ENCODE data around the gene GAB1. TPM values are rescaled to one million over a fixed set of nuclear protein-coding genes. Genes with fewer than 3 reads are reported as not detected.

Gene GAB1
- polyA plus RNA-seq, 2 donors = 7.8 to 10.0 TPM

DNA sequence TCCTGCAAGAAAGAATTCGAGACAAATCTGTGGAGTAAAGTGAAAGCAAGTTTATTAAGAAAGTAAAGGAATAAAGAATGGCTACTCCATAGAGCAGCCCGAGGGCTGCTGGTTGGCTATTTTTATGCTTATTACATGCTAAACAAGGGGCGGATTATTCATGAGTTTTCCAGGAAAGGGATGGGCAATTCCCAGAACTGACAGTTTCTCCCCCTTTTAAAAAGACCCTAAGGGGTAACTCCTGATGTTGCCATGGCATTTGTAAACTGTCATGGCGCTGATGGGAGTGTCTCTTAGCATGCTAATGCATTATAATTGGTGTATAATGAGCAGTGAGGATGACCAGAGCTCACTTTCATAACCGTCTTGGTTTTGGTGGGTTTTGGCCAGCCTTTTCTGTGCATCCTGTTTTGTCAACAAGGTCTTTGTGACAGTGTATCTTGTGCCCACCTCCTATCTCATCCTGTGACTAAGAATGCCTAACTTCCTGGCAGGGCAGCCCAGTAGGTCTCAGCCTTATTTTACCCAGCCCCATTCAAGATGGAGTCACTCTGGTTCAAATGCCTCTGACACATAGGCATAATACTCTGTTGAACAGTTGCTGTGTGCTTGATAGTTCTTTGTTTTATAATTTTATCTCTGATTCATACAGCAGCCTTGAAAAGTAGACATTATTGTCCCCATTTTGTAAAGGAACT, 25.8 kb downstream of the GAB1 start:
- Histone ChIP-seq H3K9me3 (ENCODE audit: control insufficient read depth in 2 of 2, insufficient read depth in 1 of 2, low read depth in 1 of 2, low read length in 1 of 2) (no peaks in the 10 kb centered on the region), H3K36me3 (ENCODE audit: control insufficient read depth in 2 of 2, insufficient read depth in 2 of 2, low read length in 1 of 2) (no peaks in the 10 kb centered on the region), H3K27me3 (ENCODE audit: control insufficient read depth in 1 of 2, insufficient read depth in 2 of 2, low read length in 2 of 2) (no peaks in the 10 kb centered on the region), H3K4me3 (ENCODE audit: low read depth in 1 of 2, low read length in 2 of 2) (no peak overlapping the region), H3K27ac (ENCODE audit: low read depth in 2 of 2, low read length in 1 of 2) (no peak overlapping the region), H3K4me1 (ENCODE audit: control insufficient read depth in 2 of 2, insufficient read depth in 2 of 2, low read length in 1 of 2) (peaks cover 2 to 4% of the 10 kb centered on the region in 2 donors)
- 82 to 89% methylated on average over 5 of the region's 5 CpGs for WGBS, 2 donors

GRCh38 chr4:143363332-143363731, 26.7 kb downstream of the GAB1 start:
- H3K4me3 ChIP-seq (ENCODE audit: low read depth in 1 of 2, low read length in 2 of 2) = no peak overlapping the region
- no peaks in the 10 kb centered on the region for H3K36me3 ChIP-seq (ENCODE audit: control insufficient read depth in 2 of 2, insufficient read depth in 2 of 2, low read length in 1 of 2)
- WGBS, 2 donors = 98% methylated on average over 3 of the region's 3 CpGs
- peaks cover 2 to 4% of the 10 kb centered on the region in 2 donors for H3K4me1 ChIP-seq (ENCODE audit: control insufficient read depth in 2 of 2, insufficient read depth in 2 of 2, low read length in 1 of 2)
- H3K27me3 ChIP-seq (ENCODE audit: control insufficient read depth in 1 of 2, insufficient read depth in 2 of 2, low read length in 2 of 2) = no peaks in the 10 kb centered on the region
- H3K9me3 ChIP-seq (ENCODE audit: control insufficient read depth in 2 of 2, insufficient read depth in 1 of 2, low read depth in 1 of 2, low read length in 1 of 2) = no peaks in the 10 kb centered on the region
- H3K27ac ChIP-seq (ENCODE audit: low read depth in 2 of 2, low read length in 1 of 2) = no peak overlapping the region

DNA sequence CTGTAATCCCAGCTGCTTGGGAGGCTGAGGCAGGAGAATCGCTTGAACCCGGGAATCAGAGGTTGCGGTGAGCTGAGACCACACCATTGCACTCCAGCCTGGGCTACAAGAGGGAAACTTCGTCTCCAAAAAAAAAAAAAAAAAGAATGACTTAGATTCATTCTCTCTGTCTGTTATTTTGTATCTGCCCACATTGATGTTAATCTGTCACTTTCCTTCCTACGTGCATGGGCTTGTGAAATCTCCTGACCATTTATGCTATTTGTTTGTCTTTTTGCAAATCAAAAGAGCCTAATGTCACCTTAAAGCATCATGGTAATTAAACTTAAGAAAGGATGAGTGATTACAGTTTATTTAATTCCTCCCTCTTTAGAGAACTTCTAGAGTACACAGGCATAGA, 27.4 kb downstream of the GAB1 start:
- H3K4me3 ChIP-seq (ENCODE audit: low read depth in 1 of 2, low read length in 2 of 2) = no peak overlapping the region
- H3K27me3 ChIP-seq (ENCODE audit: control insufficient read depth in 1 of 2, insufficient read depth in 2 of 2, low read length in 2 of 2) = no peaks in the 10 kb centered on the region
- no peaks in the 10 kb centered on the region for H3K36me3 ChIP-seq (ENCODE audit: control insufficient read depth in 2 of 2, insufficient read depth in 2 of 2, low read length in 1 of 2)
- 73 to 84% methylated on average over 5 of the region's 5 CpGs for WGBS, 2 donors
- no peak overlapping the region for H3K27ac ChIP-seq (ENCODE audit: low read depth in 2 of 2, low read length in 1 of 2)
- peaks cover 2 to 4% of the 10 kb centered on the region in 2 donors for H3K4me1 ChIP-seq (ENCODE audit: control insufficient read depth in 2 of 2, insufficient read depth in 2 of 2, low read length in 1 of 2)
- H3K9me3 ChIP-seq (ENCODE audit: control insufficient read depth in 2 of 2, insufficient read depth in 1 of 2, low read depth in 1 of 2, low read length in 1 of 2) = no peaks in the 10 kb centered on the region

GRCh38 chr4:143367863-143368262, 31.2 kb downstream of the GAB1 start:
- no peak overlapping the region for H3K4me3 ChIP-seq (ENCODE audit: low read depth in 1 of 2, low read length in 2 of 2)
- H3K36me3 ChIP-seq (ENCODE audit: control insufficient read depth in 2 of 2, insufficient read depth in 2 of 2, low read length in 1 of 2) = no peaks in the 10 kb centered on the region
- H3K9me3 ChIP-seq (ENCODE audit: control insufficient read depth in 2 of 2, insufficient read depth in 1 of 2, low read depth in 1 of 2, low read length in 1 of 2) = no peaks in the 10 kb centered on the region
- peaks cover 0 to 4% of the 10 kb centered on the region in 2 donors for H3K4me1 ChIP-seq (ENCODE audit: control insufficient read depth in 2 of 2, insufficient read depth in 2 of 2, low read length in 1 of 2)
- no peaks in the 10 kb centered on the region for H3K27me3 ChIP-seq (ENCODE audit: control insufficient read depth in 1 of 2, insufficient read depth in 2 of 2, low read length in 2 of 2)
- no peak overlapping the region for H3K27ac ChIP-seq (ENCODE audit: low read depth in 2 of 2, low read length in 1 of 2)
- WGBS, 2 donors = 95 to 96% methylated on average over 5 of the region's 5 CpGs

DNA sequence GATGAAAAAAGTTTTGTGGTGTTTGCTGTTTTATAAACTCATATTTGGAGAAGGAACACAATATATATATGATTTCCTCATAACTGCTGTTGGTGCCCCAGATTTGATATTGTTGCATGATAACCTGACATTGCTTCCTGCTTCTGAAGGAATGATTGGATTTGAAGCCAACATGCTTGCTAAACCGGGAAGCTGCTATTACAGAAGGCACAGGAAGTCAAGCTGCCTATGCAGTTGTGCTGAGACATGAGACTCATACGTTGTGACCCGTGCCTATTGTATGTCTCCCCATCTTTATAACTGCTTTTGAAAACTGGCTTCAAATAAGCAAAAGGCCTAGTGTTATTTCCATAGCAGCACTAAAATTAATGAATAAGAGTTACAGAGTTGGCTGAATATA, 32.9 kb downstream of the GAB1 start:
- Histone ChIP-seq H3K36me3 (ENCODE audit: control insufficient read depth in 2 of 2, insufficient read depth in 2 of 2, low read length in 1 of 2) (no peaks in the 10 kb centered on the region), H3K27me3 (ENCODE audit: control insufficient read depth in 1 of 2, insufficient read depth in 2 of 2, low read length in 2 of 2) (no peaks in the 10 kb centered on the region), H3K4me1 (ENCODE audit: control insufficient read depth in 2 of 2, insufficient read depth in 2 of 2, low read length in 1 of 2) (no peaks in the 10 kb centered on the region), H3K27ac (ENCODE audit: low read depth in 2 of 2, low read length in 1 of 2) (no peak overlapping the region), H3K4me3 (ENCODE audit: low read depth in 1 of 2, low read length in 2 of 2) (no peak overlapping the region), H3K9me3 (ENCODE audit: control insufficient read depth in 2 of 2, insufficient read depth in 1 of 2, low read depth in 1 of 2, low read length in 1 of 2) (no peaks in the 10 kb centered on the region)
- WGBS, 2 donors = 40 to 54% methylated on average over 3 of the region's 3 CpGs

GRCh38 chr4:143372093-143372915, 35.6 kb downstream of the GAB1 start:
- Histone ChIP-seq H3K36me3 (ENCODE audit: control insufficient read depth in 2 of 2, insufficient read depth in 2 of 2, low read length in 1 of 2) (no peaks in the 10 kb centered on the region), H3K4me3 (ENCODE audit: low read depth in 1 of 2, low read length in 2 of 2) (no peak overlapping the region), H3K27ac (ENCODE audit: low read depth in 2 of 2, low read length in 1 of 2) (no peak overlapping the region), H3K9me3 (ENCODE audit: control insufficient read depth in 2 of 2, insufficient read depth in 1 of 2, low read depth in 1 of 2, low read length in 1 of 2) (no peaks in the 10 kb centered on the region), H3K4me1 (ENCODE audit: control insufficient read depth in 2 of 2, insufficient read depth in 2 of 2, low read length in 1 of 2) (no peaks in the 10 kb centered on the region), H3K27me3 (ENCODE audit: control insufficient read depth in 1 of 2, insufficient read depth in 2 of 2, low read length in 2 of 2) (no peaks in the 10 kb centered on the region)
- 89 to 95% methylated on average over 1 of the region's 1 CpG for WGBS, 2 donors

GRCh38 chr4:143374255-143374654, 37.6 kb downstream of the GAB1 start:
- H3K36me3 ChIP-seq (ENCODE audit: control insufficient read depth in 2 of 2, insufficient read depth in 2 of 2, low read length in 1 of 2) = no peaks in the 10 kb centered on the region
- H3K4me3 ChIP-seq (ENCODE audit: low read depth in 1 of 2, low read length in 2 of 2) = no peak overlapping the region
- H3K4me1 ChIP-seq (ENCODE audit: control insufficient read depth in 2 of 2, insufficient read depth in 2 of 2, low read length in 1 of 2) = no peaks in the 10 kb centered on the region
- H3K27me3 ChIP-seq (ENCODE audit: control insufficient read depth in 1 of 2, insufficient read depth in 2 of 2, low read length in 2 of 2) = no peaks in the 10 kb centered on the region
- H3K9me3 ChIP-seq (ENCODE audit: control insufficient read depth in 2 of 2, insufficient read depth in 1 of 2, low read depth in 1 of 2, low read length in 1 of 2) = no peaks in the 10 kb centered on the region
- H3K27ac ChIP-seq (ENCODE audit: low read depth in 2 of 2, low read length in 1 of 2) = no peak overlapping the region
- 72 to 78% methylated on average over 3 of the region's 3 CpGs for WGBS, 2 donors

- H3K27me3 ChIP-seq (ENCODE audit: control insufficient read depth in 1 of 2, insufficient read depth in 2 of 2, low read length in 2 of 2) = no peaks in the 10 kb centered on the region
- WGBS, 2 donors = 61 to 78% methylated on average over 6 of the region's 6 CpGs
- H3K9me3 ChIP-seq (ENCODE audit: control insufficient read depth in 2 of 2, insufficient read depth in 1 of 2, low read depth in 1 of 2, low read length in 1 of 2) = no peaks in the 10 kb centered on the region
- H3K27ac ChIP-seq (ENCODE audit: low read depth in 2 of 2, low read length in 1 of 2) = no peak overlapping the region
- H3K4me1 ChIP-seq (ENCODE audit: control insufficient read depth in 2 of 2, insufficient read depth in 2 of 2, low read length in 1 of 2) = no peaks in the 10 kb centered on the region
- H3K36me3 ChIP-seq (ENCODE audit: control insufficient read depth in 2 of 2, insufficient read depth in 2 of 2, low read length in 1 of 2) = no peaks in the 10 kb centered on the region
- no peak overlapping the region for H3K4me3 ChIP-seq (ENCODE audit: low read depth in 1 of 2, low read length in 2 of 2)
These were observed 38.1 kb downstream of the GAB1 start for GRCh38 chr4:143374771-143375170.

DNA sequence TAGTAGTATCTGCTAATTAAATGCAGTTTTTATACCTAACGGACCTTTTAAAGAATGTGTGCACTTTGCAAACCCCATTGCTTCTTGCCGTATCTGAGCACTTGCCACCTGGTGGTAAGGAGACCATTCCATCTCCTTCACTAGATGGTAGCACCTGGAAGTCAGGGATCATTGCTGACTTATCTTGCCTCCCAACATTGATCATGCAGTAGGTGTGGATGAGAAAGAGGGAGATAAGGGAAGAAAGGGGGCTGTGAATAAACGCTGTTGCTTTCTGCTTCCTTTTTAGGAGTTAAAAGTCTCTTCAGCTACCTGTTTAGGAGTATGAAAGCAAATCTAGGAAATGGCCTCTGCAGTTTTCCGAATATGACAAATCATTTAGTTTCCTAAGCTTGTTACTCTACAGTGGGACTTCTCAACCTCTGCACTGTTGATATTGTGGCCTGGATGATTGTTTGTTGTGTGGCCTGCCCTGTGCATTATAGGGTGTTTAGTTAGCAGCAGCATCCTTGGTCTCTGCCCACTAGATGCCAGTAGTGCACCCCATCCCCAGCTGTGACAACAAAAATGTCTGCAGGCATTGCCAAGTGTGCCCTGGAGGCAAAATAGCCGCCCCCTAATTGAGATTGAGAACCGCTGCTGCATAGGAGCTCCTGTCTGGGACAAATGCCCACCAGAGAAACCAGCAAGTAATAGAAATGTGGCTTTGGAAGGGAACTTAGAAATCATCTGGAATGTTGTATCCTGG, 38.8 kb downstream of the GAB1 start:
- Histone ChIP-seq H3K4me1 (ENCODE audit: control insufficient read depth in 2 of 2, insufficient read depth in 2 of 2, low read length in 1 of 2) (no peaks in the 10 kb centered on the region), H3K27ac (ENCODE audit: low read depth in 2 of 2, low read length in 1 of 2) (peak overlapping the region in 1 of 2 donors; percentile 10), H3K27me3 (ENCODE audit: control insufficient read depth in 1 of 2, insufficient read depth in 2 of 2, low read length in 2 of 2) (no peaks in the 10 kb centered on the region), H3K4me3 (ENCODE audit: low read depth in 1 of 2, low read length in 2 of 2) (no peak overlapping the region), H3K9me3 (ENCODE audit: control insufficient read depth in 2 of 2, insufficient read depth in 1 of 2, low read depth in 1 of 2, low read length in 1 of 2) (no peaks in the 10 kb centered on the region), H3K36me3 (ENCODE audit: control insufficient read depth in 2 of 2, insufficient read depth in 2 of 2, low read length in 1 of 2) (no peaks in the 10 kb centered on the region)
- 41 to 54% methylated on average over 6 of the region's 6 CpGs for WGBS, 2 donors

Measured in esophagus (tissue), 2 donors.